H9 (cell line): ENCODE data around the gene ACSM4. TPM values are rescaled to one million over a fixed set of nuclear protein-coding genes. Genes with fewer than 3 reads are reported as not detected.

Experiments used
- DNase-seq: peaks from one replicate; pipeline ENCODE4 v3.0.0-alpha.2; 2017
- H2AFZ ChIP-seq: one replicate; pipeline ENCODE4 v1.6.1; 2013; ENCODE audit warnings: mild to moderate bottlenecking, low read length, control low read depth, moderate library complexity
- H2AK5ac ChIP-seq: 2 replicates; pipeline ENCODE4 v1.6.1; 2013; ENCODE audit warnings: low read length, control low read depth, mixed read lengths; ENCODE audit not compliant: insufficient read length
- H2BK120ac ChIP-seq: one replicate; pipeline ENCODE4 v1.6.1; 2013; ENCODE audit warnings: low read depth, mild to moderate bottlenecking, low read length, control low read depth, inconsistent platforms; ENCODE audit not compliant: poor library complexity, severe bottlenecking
- H2BK12ac ChIP-seq: 2 replicates; pipeline ENCODE4 v1.6.1; 2013; ENCODE audit warnings: low read length, control low read depth, mixed read lengths, low read depth; ENCODE audit not compliant: insufficient read length
- H2BK15ac ChIP-seq: 2 replicates; pipeline ENCODE4 v1.6.1; 2013; ENCODE audit warnings: low read depth, low read length, control low read depth
- H2BK20ac ChIP-seq: one replicate; pipeline ENCODE4 v1.6.1; 2013; ENCODE audit warnings: low read depth, mild to moderate bottlenecking, low read length, control low read depth, inconsistent platforms; ENCODE audit not compliant: poor library complexity, severe bottlenecking
- H2BK5ac ChIP-seq: 2 replicates; pipeline ENCODE4 v1.6.1; 2013; ENCODE audit warnings: low read length, control low read depth, mixed read lengths; ENCODE audit not compliant: insufficient read length
- H3K14ac ChIP-seq: 2 replicates; pipeline ENCODE4 v1.6.1; 2013; ENCODE audit warnings: low read length, control low read depth; ENCODE audit not compliant: insufficient read depth
- H3K18ac ChIP-seq: 2 replicates; pipeline ENCODE4 v1.6.1; 2013; ENCODE audit warnings: low read depth, mild to moderate bottlenecking, mixed read lengths, low read length, control low read depth; ENCODE audit not compliant: insufficient read length
- H3K23ac ChIP-seq: 2 replicates; pipeline ENCODE4 v1.6.1; 2013; ENCODE audit warnings: low read length, control low read depth, mixed read lengths, low read depth; ENCODE audit not compliant: insufficient read length
- H3K23me2 ChIP-seq: 2 replicates; pipeline ENCODE4 v1.6.1; 2013; ENCODE audit warnings: low read depth, mild to moderate bottlenecking, mixed read lengths, low read length, control low read depth; ENCODE audit not compliant: insufficient read length, poor library complexity, severe bottlenecking
- H3K27ac ChIP-seq: 2 replicates; pipeline ENCODE4 v1.5.1; 2013; ENCODE audit warnings: low read length, control low read depth, mixed read lengths, low read depth; ENCODE audit not compliant: insufficient read length
- H3K27me3 ChIP-seq: 2 replicates; pipeline ENCODE4 v1.6.1; 2013; ENCODE audit warnings: low read length, control low read depth, inconsistent platforms; ENCODE audit not compliant: insufficient read depth
- H3K4ac ChIP-seq: 2 replicates; pipeline ENCODE4 v1.6.1; 2013; ENCODE audit warnings: low read depth, mild to moderate bottlenecking, control low read depth, inconsistent platforms, low read length, moderate library complexity
- H3K4me1 ChIP-seq: 2 replicates; pipeline ENCODE4 v1.6.1; 2013; ENCODE audit warnings: low read length, control low read depth, inconsistent platforms; ENCODE audit not compliant: insufficient read depth
- H3K4me2 ChIP-seq: 2 replicates; pipeline ENCODE4 v1.6.1; 2013; ENCODE audit warnings: low read length, control low read depth, mixed read lengths; ENCODE audit not compliant: insufficient read length, insufficient read depth
- H3K56ac ChIP-seq: 2 replicates; pipeline ENCODE4 v1.6.1; 2013; ENCODE audit warnings: low read depth, mild to moderate bottlenecking, mixed read lengths, low read length, control low read depth; ENCODE audit not compliant: insufficient read length
- H3K79me1 ChIP-seq: 2 replicates; pipeline ENCODE4 v1.6.1; 2013; ENCODE audit warnings: low read depth, mild to moderate bottlenecking, moderate library complexity, low read length, control low read depth, inconsistent platforms; ENCODE audit not compliant: insufficient read depth, poor library complexity, severe bottlenecking
- H3K79me2 ChIP-seq: 2 replicates; pipeline ENCODE4 v1.6.1; 2013; ENCODE audit warnings: low read length, control low read depth, inconsistent platforms; ENCODE audit not compliant: insufficient read depth
- H3K9ac ChIP-seq: 2 replicates; pipeline ENCODE4 v1.6.1; 2013; ENCODE audit warnings: low read length, control low read depth, mixed read lengths; ENCODE audit not compliant: insufficient read length; ENCODE audit errors: extremely low read depth
- H3K9me3 ChIP-seq: one replicate; pipeline ENCODE4 v1.6.1; 2013; ENCODE audit warnings: low read depth, low read length, inconsistent platforms; ENCODE audit not compliant: control insufficient read depth
- H3T11ph ChIP-seq: one replicate; pipeline ENCODE4 v1.6.1; 2013; ENCODE audit warnings: mild to moderate bottlenecking, low read length, control low read depth, inconsistent platforms
- H4K20me1 ChIP-seq: one replicate; pipeline ENCODE4 v1.6.1; 2013; ENCODE audit not compliant: control insufficient read depth, insufficient read length, insufficient read depth
- H4K5ac ChIP-seq: 2 replicates; pipeline ENCODE4 v1.6.1; 2013; ENCODE audit warnings: low read depth, mild to moderate bottlenecking, mixed read lengths, low read length, control low read depth; ENCODE audit not compliant: insufficient read length
- H4K8ac ChIP-seq: replicated peaks from 2 replicates; pipeline ENCODE4 v1.6.1; 2013; ENCODE audit warnings: low read length, control low read depth, mixed read lengths, low read depth; ENCODE audit not compliant: insufficient read length
- H4K91ac ChIP-seq: 2 replicates; pipeline ENCODE4 v1.6.1; 2013; ENCODE audit warnings: low read depth, mild to moderate bottlenecking, moderate library complexity, mixed read lengths, low read length, control low read depth; ENCODE audit not compliant: insufficient read length
- H3K27ac Mint-ChIP-seq, 3 experiments: 2 replicates in 2 of 3; 3 replicates in 1 of 3; pipeline ENCODE4 v1.8.0; 2020 to 2021; ENCODE audit warnings: mixed read lengths in 3 of 3, mild to moderate bottlenecking in 1 of 3, moderate library complexity in 1 of 3
- H3K27me3 Mint-ChIP-seq: 2 replicates; pipeline ENCODE4 v1.8.0; 2021; ENCODE audit warnings: low read depth, mild to moderate bottlenecking, moderate library complexity, mixed read lengths
- H3K36me3 Mint-ChIP-seq, 3 experiments: 2 replicates in 2 of 3; 3 replicates in 1 of 3; pipeline ENCODE4 v1.8.0; 2020 to 2021; ENCODE audit warnings: low read depth in 3 of 3, mixed read lengths in 3 of 3; ENCODE audit not compliant: insufficient read depth in 1 of 3
- H3K4me1 Mint-ChIP-seq, 2 experiments: 2 replicates each; pipeline ENCODE4 v1.8.0; 2020; ENCODE audit warnings: mixed read lengths in 2 of 2
- H3K4me3 Mint-ChIP-seq, 2 experiments: 2 replicates in 1 of 2; 3 replicates in 1 of 2; pipeline ENCODE4 v1.8.0; 2020 to 2021; ENCODE audit warnings: mild to moderate bottlenecking in 2 of 2, mixed read lengths in 2 of 2, moderate library complexity in 1 of 2
- H3K9me3 Mint-ChIP-seq, 2 experiments: 2 replicates in 1 of 2; 3 replicates in 1 of 2; pipeline ENCODE4 v1.8.0; 2020; ENCODE audit warnings: mild to moderate bottlenecking in 2 of 2, mixed read lengths in 2 of 2, moderate library complexity in 1 of 2
- WGBS: extraction: QIAGEN DNeasy Blood & Tissue Kit; methylation state at CpG from one replicate; pipeline ENCODE4 v1.1.7; 2013; ENCODE audit warnings: missing lambda C conversion rate, low lambda C conversion rate, mixed read lengths; ENCODE audit not compliant: insufficient read length; ENCODE audit errors: extremely low coverage; 5-methylcytosine and 5-hydroxymethylcytosine counted together
- total RNA-seq: library from RNA; stranded (reverse); gene quantifications from 2 replicates; pipeline ENCODE4 v1.2.1, GENCODE V29; 2021
- TF ChIP-seq, protein P1 (sequence below): fragments of 200-600 bp; sonication (generic); conservative IDR thresholded peaks from 3 replicates; pipeline ENCODE4 v1.8.0; 2021; ENCODE audit warnings: antibody characterized with exemption, mild to moderate bottlenecking

ACSM4 gene
- total RNA-seq, 1 experiment from 2014 or later = not detected

DNA sequence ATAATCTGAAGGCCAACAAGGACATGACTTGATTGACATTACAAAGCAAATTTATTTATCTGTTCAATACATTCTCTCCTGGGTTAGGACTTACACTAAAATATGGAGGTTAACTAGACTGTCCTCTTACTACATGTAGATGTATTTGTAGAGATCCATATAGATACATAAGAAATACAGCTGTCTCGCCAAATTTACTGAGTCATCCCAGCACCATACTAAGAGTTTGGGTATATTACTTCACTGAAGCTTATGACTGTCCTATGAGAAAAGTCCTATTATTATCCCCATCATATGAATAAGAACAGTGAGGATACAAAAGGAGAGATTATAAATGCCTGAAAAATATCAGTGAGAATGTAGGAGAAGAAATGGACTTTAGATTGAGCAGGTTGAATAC lies 44.8 kb upstream of the ACSM4 start:
- H3K27me3 Mint-ChIP-seq = 0 out of 2 replicates have a peak, but pooled peaks cover 3% of the 10 kb centered on the region
- no peak overlapping the region for H3K4me2 ChIP-seq
- no peak overlapping the region for H3K27ac ChIP-seq
- no peak overlapping the region for H4K8ac ChIP-seq
- no peaks in the 10 kb centered on the region for H3K79me2 ChIP-seq
- H3K27me3 ChIP-seq = no peaks in the 10 kb centered on the region
- no peak overlapping the region for H2AK5ac ChIP-seq
- peaks cover 0 to 4% (median 2%) of the 10 kb centered on the region in 3 experiments; a peak in 1 of 7 replicates for H3K36me3 Mint-ChIP-seq
- TF ChIP-seq, protein P1, sequence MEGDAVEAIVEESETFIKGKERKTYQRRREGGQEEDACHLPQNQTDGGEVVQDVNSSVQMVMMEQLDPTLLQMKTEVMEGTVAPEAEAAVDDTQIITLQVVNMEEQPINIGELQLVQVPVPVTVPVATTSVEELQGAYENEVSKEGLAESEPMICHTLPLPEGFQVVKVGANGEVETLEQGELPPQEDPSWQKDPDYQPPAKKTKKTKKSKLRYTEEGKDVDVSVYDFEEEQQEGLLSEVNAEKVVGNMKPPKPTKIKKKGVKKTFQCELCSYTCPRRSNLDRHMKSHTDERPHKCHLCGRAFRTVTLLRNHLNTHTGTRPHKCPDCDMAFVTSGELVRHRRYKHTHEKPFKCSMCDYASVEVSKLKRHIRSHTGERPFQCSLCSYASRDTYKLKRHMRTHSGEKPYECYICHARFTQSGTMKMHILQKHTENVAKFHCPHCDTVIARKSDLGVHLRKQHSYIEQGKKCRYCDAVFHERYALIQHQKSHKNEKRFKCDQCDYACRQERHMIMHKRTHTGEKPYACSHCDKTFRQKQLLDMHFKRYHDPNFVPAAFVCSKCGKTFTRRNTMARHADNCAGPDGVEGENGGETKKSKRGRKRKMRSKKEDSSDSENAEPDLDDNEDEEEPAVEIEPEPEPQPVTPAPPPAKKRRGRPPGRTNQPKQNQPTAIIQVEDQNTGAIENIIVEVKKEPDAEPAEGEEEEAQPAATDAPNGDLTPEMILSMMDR = no peak
- H3K4ac ChIP-seq = no peak overlapping the region
- H4K5ac ChIP-seq = no peak overlapping the region
- no peak for DNase-seq
- no peak overlapping the region for H2BK12ac ChIP-seq
- H3K18ac ChIP-seq = no peak overlapping the region
- H3K23me2 ChIP-seq = no peaks in the 10 kb centered on the region
- no peaks in the 10 kb centered on the region for H3K79me1 ChIP-seq
- H4K20me1 ChIP-seq = no peaks in the 10 kb centered on the region
- H3T11ph ChIP-seq = no peak overlapping the region
- H3K9ac ChIP-seq = no peak overlapping the region
- no peak overlapping the region for H2BK15ac ChIP-seq
- no peak overlapping the region for H3K4me3 Mint-ChIP-seq
- H3K27ac Mint-ChIP-seq = no peak overlapping the region
- H2BK120ac ChIP-seq = no peak overlapping the region
- no peaks in the 10 kb centered on the region for H3K4me1 Mint-ChIP-seq
- no peak overlapping the region for H3K56ac ChIP-seq
- H3K23ac ChIP-seq = no peak overlapping the region
- no peak overlapping the region for H2BK20ac ChIP-seq
- no CpG with 5 or more reads among the region's 1 CpG for WGBS
- H4K91ac ChIP-seq = no peak overlapping the region
- no peaks in the 10 kb centered on the region for H3K9me3 ChIP-seq
- peaks cover 4 to 8% of the 10 kb centered on the region in 2 experiments; a peak in 4 of 5 replicates for H3K9me3 Mint-ChIP-seq
- no peak overlapping the region for H2AFZ ChIP-seq
- no peak overlapping the region for H3K14ac ChIP-seq
- H3K4me1 ChIP-seq = no peaks in the 10 kb centered on the region
- no peak overlapping the region for H2BK5ac ChIP-seq
